ENCODE results near the gene TMEM120B. TPM values are rescaled to one million over a fixed set of nuclear protein-coding genes. Genes with fewer than 3 reads are reported as not detected.
"Not testable (repeated sequence)": the region's sequence is repeated elsewhere in the genome, so short reads cannot be mapped to it uniquely, and the experiment has no call there.

The TMEM120B gene
- polyA plus RNA-seq, 1 donor from 2014 or later, result 9.8 TPM

GRCh38 chr12:121741743-121742142, 29.2 kb downstream of the TMEM120B start:
- Histone ChIP-seq H3K27ac (ENCODE audit: low read length) (no peak overlapping the region), H3F3A (ENCODE audit: insufficient read depth, low read length, poor library complexity, severe bottlenecking) (no peaks in the 10 kb centered on the region), H4K20me1 (ENCODE audit: insufficient read depth) (no peaks in the 10 kb centered on the region), H3K4me3 (ENCODE audit: low read length) (no peak overlapping the region), H3K79me2 (replicated peaks; ENCODE audit: insufficient read depth, low read length) (no peaks in the 10 kb centered on the region), H3K4me2 (ENCODE audit: low read length) (no peak overlapping the region), H3K9me2 (ENCODE audit: insufficient read depth, low read length) (no peaks in the 10 kb centered on the region), H3K36me3 (ENCODE audit: insufficient read depth, low read length) (no peaks in the 10 kb centered on the region), H3K27me3 (ENCODE audit: insufficient read depth, low read depth, low read length) (no peaks in the 10 kb centered on the region), H3K9ac (ENCODE audit: low read length) (no peak overlapping the region), H2AFZ (ENCODE audit: low read depth, low read length) (no peak overlapping the region), H3K9me3 (ENCODE audit: low read length) (no peaks in the 10 kb centered on the region)
- TF ChIP-seq MXI1 (conservative IDR thresholded peaks at IDR 0.05; ENCODE audit: poor library complexity, severe bottlenecking) (no peak), CTCF (IDR thresholded peaks at IDR 0.05; ENCODE audit: poor library complexity, severe bottlenecking) (no peak), EP300 (conservative IDR thresholded peaks at IDR 0.05; ENCODE audit: poor library complexity, severe bottlenecking) (no peak), POLR2AphosphoS5 (IDR thresholded peaks at IDR 0.05) (no peak), TAF1 (IDR thresholded peaks at IDR 0.05; ENCODE audit: low read depth) (no peak), REST (IDR thresholded peaks at IDR 0.05; ENCODE audit: borderline replicate concordance) (no peak), SMC3 (conservative IDR thresholded peaks at IDR 0.05; ENCODE audit: poor library complexity) (no peak), EZH2 (IDR thresholded peaks at IDR 0.05; ENCODE audit: borderline replicate concordance, insufficient read depth, low read length, poor library complexity, severe bottlenecking) (no peak), RAD21 (conservative IDR thresholded peaks at IDR 0.05) (no peak)

GRCh38 chr12:121745545-121745944, 33.0 kb downstream of the TMEM120B start:
- not testable (repeated sequence) for H3K79me2 ChIP-seq (replicated peaks; ENCODE audit: insufficient read depth, low read length); H3K9ac ChIP-seq (ENCODE audit: low read length); H4K20me1 ChIP-seq (ENCODE audit: insufficient read depth); H3K9me3 ChIP-seq (ENCODE audit: low read length); H3K4me3 ChIP-seq (ENCODE audit: low read length); H3K36me3 ChIP-seq (ENCODE audit: insufficient read depth, low read length); H3K27ac ChIP-seq (ENCODE audit: low read length); H3K27me3 ChIP-seq (ENCODE audit: insufficient read depth, low read depth, low read length); H3K4me2 ChIP-seq (ENCODE audit: low read length); H3K9me2 ChIP-seq (ENCODE audit: insufficient read depth, low read length); H3F3A ChIP-seq (ENCODE audit: insufficient read depth, low read length, poor library complexity, severe bottlenecking); H2AFZ ChIP-seq (ENCODE audit: low read depth, low read length)

- H3K27ac ChIP-seq (ENCODE audit: low read length), result no peak overlapping the region
- no peaks in the 10 kb centered on the region for H3K79me2 ChIP-seq (replicated peaks; ENCODE audit: insufficient read depth, low read length)
- no peaks in the 10 kb centered on the region for H3K27me3 ChIP-seq (ENCODE audit: insufficient read depth, low read depth, low read length)
- H3F3A ChIP-seq (ENCODE audit: insufficient read depth, low read length, poor library complexity, severe bottlenecking), result no peaks in the 10 kb centered on the region
- TF ChIP-seq EZH2 (IDR thresholded peaks at IDR 0.05; ENCODE audit: borderline replicate concordance, insufficient read depth, low read length, poor library complexity, severe bottlenecking) (no peak), EP300 (conservative IDR thresholded peaks at IDR 0.05; ENCODE audit: poor library complexity, severe bottlenecking) (no peak), REST (IDR thresholded peaks at IDR 0.05; ENCODE audit: borderline replicate concordance) (no peak), RAD21 (conservative IDR thresholded peaks at IDR 0.05) (no peak), MXI1 (conservative IDR thresholded peaks at IDR 0.05; ENCODE audit: poor library complexity, severe bottlenecking) (no peak), CTCF (IDR thresholded peaks at IDR 0.05; ENCODE audit: poor library complexity, severe bottlenecking) (no peak), TAF1 (IDR thresholded peaks at IDR 0.05; ENCODE audit: low read depth) (no peak), POLR2AphosphoS5 (IDR thresholded peaks at IDR 0.05) (no peak), SMC3 (conservative IDR thresholded peaks at IDR 0.05; ENCODE audit: poor library complexity) (no peak)
- H3K9ac ChIP-seq (ENCODE audit: low read length), result no peak overlapping the region
- H3K9me3 ChIP-seq (ENCODE audit: low read length), result no peaks in the 10 kb centered on the region
- H3K36me3 ChIP-seq (ENCODE audit: insufficient read depth, low read length), result no peaks in the 10 kb centered on the region
- H3K9me2 ChIP-seq (ENCODE audit: insufficient read depth, low read length), result no peaks in the 10 kb centered on the region
- H2AFZ ChIP-seq (ENCODE audit: low read depth, low read length), result no peak overlapping the region
- no peak overlapping the region for H3K4me2 ChIP-seq (ENCODE audit: low read length)
- no peaks in the 10 kb centered on the region for H4K20me1 ChIP-seq (ENCODE audit: insufficient read depth)
- no peak overlapping the region for H3K4me3 ChIP-seq (ENCODE audit: low read length)
These were observed 35.6 kb downstream of the TMEM120B start for GRCh38 chr12:121748218-121748570.
